Peyer's patch (tissue), 4 donors: ENCODE measurements around the gene POGLUT3.

Experiments used
- CTCF ChIP-seq, 6 experiments: fragments of 450-650 bp in 4 of 6; fragments of 200-600 bp in 2 of 6; sonication (generic) in 1 of 6; IDR thresholded peaks; one replicate each; pipeline ENCODE4 v1.5.1; 2017 to 2019; ENCODE audit warnings: antibody characterized with exemption in 6 of 6, mild to moderate bottlenecking in 3 of 6, moderate library complexity in 1 of 6
- POLR2A ChIP-seq, 2 donors: fragments of 450-650 bp; IDR thresholded peaks; one replicate each; pipeline ENCODE4 v1.5.1; 2017; ENCODE audit warnings: antibody characterized with exemption in 2 of 2, mild to moderate bottlenecking in 2 of 2, moderate library complexity in 2 of 2

DNA sequence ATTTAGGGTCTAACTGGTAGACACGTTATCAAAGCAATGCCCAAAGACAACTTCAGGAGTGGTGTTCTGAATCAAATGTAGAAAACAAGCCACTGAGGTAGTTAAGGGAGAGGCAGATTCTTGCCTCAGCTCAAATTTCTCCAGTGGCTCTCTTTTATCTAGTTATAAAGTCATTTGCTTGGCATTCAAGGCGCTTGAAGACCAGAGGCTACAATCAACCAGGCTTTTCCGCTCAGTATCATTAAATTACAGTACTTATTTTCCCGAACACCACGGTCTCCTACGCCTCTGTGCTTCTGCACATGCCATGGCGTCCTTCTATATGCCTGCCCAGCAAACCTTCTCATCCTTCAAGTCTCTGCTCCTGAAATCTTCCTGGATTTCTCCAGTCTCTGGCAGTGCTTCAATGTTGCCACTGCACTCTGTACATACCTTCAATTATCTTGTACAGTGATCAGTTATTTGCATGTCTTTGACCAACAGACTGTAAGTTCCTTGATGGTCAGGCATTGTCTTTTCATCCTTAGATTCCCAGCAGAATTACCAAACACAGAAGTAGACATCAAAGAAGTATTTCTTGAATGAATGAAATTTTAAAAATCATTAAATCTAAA lies 1.4 kb downstream of the POGLUT3 start:
- TF ChIP-seq CTCF (IDR thresholded peaks at IDR 0.05) (no peak), POLR2A (IDR thresholded peaks at IDR 0.05) (no peak)
